WERI-Rb-1 (cell line): Measurements from ENCODE around the gene L1TD1.

Source experiments
- DNase-seq: peaks from one replicate; pipeline ENCODE4 v3.0.0-alpha.2; 2020
- H3K27ac ChIP-seq: fragments of 250-450 bp; sonication (Bioruptor Pico); 2 replicates; pipeline ENCODE4 v1.5.1; 2020; ENCODE audit warnings: mild to moderate bottlenecking, moderate library complexity
- H3K27me3 ChIP-seq: fragments of 250-450 bp; sonication (Bioruptor Pico); 2 replicates; pipeline ENCODE4 v1.5.1; 2021; ENCODE audit warnings: mild to moderate bottlenecking, low read depth, moderate library complexity; ENCODE audit not compliant: insufficient read depth, severe bottlenecking
- H3K36me3 ChIP-seq: fragments of 250-450 bp; sonication (Bioruptor Pico); 2 replicates; pipeline ENCODE4 v1.5.1; 2020; ENCODE audit warnings: mild to moderate bottlenecking, moderate library complexity
- H3K4me3 ChIP-seq: 2 replicates; pipeline ENCODE4 v1.5.1; 2011; ENCODE audit warnings: low read depth, mild to moderate bottlenecking, control low read depth, low read length
- H3K9me3 ChIP-seq: fragments of 250-450 bp; sonication (Bioruptor Pico); 2 replicates; pipeline ENCODE4 v1.5.1; 2021; ENCODE audit warnings: mild to moderate bottlenecking, moderate library complexity; ENCODE audit not compliant: severe bottlenecking
- TF ChIP-seq, protein P1 (sequence below): IDR thresholded peaks from 2 replicates; pipeline ENCODE4 v1.5.1; 2011; ENCODE audit warnings: low read depth, mild to moderate bottlenecking, control low read depth, inconsistent platforms, low read length

The L1TD1 gene

DNA sequence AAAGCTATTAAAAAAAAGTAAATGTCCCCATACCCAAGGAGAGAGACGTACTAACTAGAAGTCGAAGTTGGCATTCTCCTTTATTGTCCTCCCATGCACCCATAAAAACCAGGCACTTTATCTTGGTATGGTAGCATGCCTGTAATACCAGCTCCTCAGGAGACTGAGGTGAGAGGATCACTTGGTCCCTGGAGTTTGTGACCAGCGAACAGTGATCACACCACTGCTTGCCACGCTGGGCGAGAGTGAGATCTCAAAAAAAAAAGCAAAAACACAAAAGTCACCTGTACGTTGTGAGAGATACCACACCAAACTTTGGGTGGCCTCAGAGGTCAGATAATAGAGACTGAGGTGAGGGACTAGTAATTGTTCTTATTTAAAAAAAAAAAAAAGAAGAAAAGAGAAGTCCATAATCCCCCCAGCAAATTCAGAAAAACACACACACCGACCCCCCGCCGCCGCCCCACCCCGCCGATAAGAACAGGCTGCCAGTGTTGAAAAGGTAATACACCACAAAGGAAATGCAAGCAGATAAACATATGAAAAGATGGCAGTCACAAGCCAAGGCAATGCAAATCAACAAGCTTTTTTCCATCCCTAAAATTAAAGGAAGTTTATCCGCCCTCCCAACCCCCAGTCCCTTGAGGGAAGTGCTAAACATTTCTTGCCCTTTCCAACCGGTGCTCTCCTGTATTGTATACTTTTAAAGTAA is 3.6 kb downstream of the L1TD1 start:
- Histone ChIP-seq H3K27ac (no peak overlapping the region), H3K9me3 (no peaks in the 10 kb centered on the region), H3K4me3 (no peak overlapping the region), H3K36me3 (no peaks in the 10 kb centered on the region), H3K27me3 (no peaks in the 10 kb centered on the region)
- DNase-seq, result no peak
- TF ChIP-seq, protein P1, sequence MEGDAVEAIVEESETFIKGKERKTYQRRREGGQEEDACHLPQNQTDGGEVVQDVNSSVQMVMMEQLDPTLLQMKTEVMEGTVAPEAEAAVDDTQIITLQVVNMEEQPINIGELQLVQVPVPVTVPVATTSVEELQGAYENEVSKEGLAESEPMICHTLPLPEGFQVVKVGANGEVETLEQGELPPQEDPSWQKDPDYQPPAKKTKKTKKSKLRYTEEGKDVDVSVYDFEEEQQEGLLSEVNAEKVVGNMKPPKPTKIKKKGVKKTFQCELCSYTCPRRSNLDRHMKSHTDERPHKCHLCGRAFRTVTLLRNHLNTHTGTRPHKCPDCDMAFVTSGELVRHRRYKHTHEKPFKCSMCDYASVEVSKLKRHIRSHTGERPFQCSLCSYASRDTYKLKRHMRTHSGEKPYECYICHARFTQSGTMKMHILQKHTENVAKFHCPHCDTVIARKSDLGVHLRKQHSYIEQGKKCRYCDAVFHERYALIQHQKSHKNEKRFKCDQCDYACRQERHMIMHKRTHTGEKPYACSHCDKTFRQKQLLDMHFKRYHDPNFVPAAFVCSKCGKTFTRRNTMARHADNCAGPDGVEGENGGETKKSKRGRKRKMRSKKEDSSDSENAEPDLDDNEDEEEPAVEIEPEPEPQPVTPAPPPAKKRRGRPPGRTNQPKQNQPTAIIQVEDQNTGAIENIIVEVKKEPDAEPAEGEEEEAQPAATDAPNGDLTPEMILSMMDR, result no peak

DNA sequence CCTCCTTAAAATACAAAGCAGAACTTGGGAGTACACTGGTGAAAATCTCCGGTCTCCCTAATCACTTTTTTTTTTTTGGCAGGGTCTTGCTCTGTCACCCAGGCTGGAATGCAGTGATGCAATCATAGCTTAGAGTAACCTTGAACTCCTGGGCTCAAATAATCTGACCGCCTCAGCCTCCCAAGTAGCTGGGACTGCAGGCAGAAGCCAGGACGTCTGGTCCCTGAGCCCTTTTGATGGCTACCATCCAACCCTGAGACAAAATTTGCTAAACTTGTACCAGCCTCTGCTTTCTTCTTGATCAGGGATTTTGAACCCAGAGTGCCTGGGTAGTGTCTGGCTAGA is 4.1 kb downstream of the L1TD1 start:
- TF ChIP-seq, protein P1, result no peak
- Histone ChIP-seq H3K9me3 (no peaks in the 10 kb centered on the region), H3K4me3 (no peak overlapping the region), H3K27me3 (no peaks in the 10 kb centered on the region), H3K27ac (no peak overlapping the region), H3K36me3 (no peaks in the 10 kb centered on the region)
- no peak for DNase-seq

DNA sequence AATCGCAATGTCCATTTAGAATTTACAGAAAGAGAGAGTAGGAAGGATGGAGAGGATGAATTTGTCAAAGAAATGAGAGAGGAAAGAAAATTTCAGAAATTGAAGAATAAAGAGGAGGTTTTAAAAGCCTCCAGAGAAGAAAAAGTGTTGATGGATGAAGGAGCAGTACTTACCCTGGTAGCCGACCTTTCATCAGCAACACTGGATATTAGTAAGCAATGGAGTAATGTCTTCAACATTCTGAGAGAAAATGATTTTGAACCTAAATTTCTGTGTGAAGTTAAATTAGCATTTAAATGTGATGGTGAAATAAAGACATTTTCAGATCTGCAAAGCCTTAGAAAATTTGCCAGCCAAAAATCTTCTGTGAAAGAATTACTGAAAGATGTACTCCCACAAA is 12.5 kb downstream of the L1TD1 start:
- no peak overlapping the region for H3K27ac ChIP-seq
- TF ChIP-seq, protein P1, result no peak
- no peak overlapping the region for H3K4me3 ChIP-seq
- peaks cover 6% of the 10 kb centered on the region for H3K9me3 ChIP-seq
- no peaks in the 10 kb centered on the region for H3K36me3 ChIP-seq
- DNase-seq, result no peak
- H3K27me3 ChIP-seq, result no peaks in the 10 kb centered on the region

DNA sequence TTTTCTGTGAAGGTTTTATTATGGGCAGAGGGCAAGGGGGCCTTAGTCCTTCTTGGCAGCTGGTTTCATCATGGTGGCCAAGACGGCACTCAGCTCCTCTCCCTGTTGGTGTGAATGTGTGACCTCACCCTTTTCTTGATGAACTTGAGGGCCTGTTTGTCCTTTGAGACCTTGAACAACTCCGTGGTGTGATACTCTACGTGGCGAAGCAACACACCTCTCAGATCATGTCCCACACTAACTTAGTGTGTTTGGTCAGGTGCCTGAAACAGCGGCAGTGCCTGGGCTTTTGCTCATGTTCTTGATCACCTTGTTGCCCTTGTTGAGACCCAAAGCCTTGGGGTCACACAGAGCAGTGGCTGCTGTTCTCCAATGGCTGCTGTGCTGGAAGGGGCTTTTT is 13.4 kb downstream of the L1TD1 start:
- Histone ChIP-seq H3K36me3 (no peaks in the 10 kb centered on the region), H3K4me3 (no peak overlapping the region), H3K27ac (no peak overlapping the region), H3K27me3 (no peaks in the 10 kb centered on the region), H3K9me3 (peaks cover 6% of the 10 kb centered on the region)
- TF ChIP-seq, protein P1, result no peak
- no peak for DNase-seq

DNA sequence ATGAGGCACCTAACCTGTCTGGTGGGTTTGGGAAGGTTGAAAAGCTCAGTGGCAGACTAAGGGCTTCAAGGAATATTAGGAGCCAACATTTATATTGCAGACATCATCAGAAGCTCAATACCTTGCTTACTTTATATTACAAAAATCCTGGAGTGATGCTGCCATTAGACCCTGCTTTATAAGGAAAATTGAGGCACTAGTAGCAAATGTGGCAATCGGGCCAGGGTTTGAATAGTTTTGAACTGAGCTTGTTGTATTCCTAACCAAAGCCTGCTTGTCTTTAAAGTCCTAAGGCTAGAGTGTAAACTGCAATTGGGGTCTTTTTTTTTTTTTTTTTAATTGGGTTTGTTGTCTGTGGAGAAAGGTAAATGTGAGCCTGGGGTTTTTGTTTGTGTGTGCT is 14.3 kb downstream of the L1TD1 start:
- H3K27ac ChIP-seq, result no peak overlapping the region
- no peak for DNase-seq
- H3K27me3 ChIP-seq, result no peaks in the 10 kb centered on the region
- TF ChIP-seq, protein P1, result no peak
- H3K4me3 ChIP-seq, result no peak overlapping the region
- H3K9me3 ChIP-seq, result peaks cover 6% of the 10 kb centered on the region
- no peaks in the 10 kb centered on the region for H3K36me3 ChIP-seq

DNA sequence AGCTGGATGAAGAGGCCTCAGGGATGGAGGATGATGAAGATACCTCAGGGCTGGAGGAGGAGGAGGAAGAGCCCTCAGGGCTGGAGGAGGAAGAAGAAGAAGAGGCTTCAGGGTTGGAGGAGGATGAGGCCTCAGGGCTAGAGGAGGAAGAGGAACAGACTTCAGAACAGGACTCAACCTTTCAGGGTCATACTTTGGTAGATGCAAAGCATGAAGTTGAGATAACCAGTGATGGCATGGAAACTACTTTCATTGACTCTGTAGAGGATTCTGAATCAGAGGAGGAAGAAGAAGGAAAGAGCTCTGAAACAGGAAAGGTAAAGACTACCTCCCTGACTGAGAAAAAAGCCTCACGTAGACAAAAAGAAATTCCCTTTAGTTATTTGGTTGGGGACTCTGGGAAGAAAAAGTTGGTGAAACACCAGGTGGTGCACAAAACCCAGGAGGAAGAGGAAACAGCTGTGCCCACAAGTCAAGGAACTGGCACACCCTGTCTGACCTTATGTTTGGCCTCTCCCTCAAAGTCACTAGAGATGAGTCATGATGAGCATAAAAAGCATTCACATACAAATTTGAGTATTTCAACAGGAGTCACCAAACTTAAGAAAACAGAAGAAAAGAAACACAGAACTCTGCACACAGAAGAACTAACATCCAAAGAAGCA is 15.4 kb downstream of the L1TD1 start:
- H3K36me3 ChIP-seq, result no peaks in the 10 kb centered on the region
- DNase-seq, result no peak
- TF ChIP-seq, protein P1, result no peak
- H3K27ac ChIP-seq, result no peak overlapping the region
- H3K27me3 ChIP-seq, result no peaks in the 10 kb centered on the region
- no peak overlapping the region for H3K4me3 ChIP-seq
- H3K9me3 ChIP-seq, result peaks cover 6% of the 10 kb centered on the region
